Brain microvascular endothelial cell (primary cell): ENCODE measurements around the gene LRRIQ1.
"Not testable (repeated sequence)": the region's sequence is repeated elsewhere in the genome, so short reads cannot be mapped to it uniquely, and the experiment has no call there.

Experiments used
- DNase-seq: peaks from one replicate; pipeline ENCODE4 v3.0.0-alpha.2; 2020
- H3K27ac ChIP-seq: fragments of 250-450 bp; sonication (Bioruptor Pico); 2 replicates; pipeline ENCODE4 v1.5.1; 2020; ENCODE audit warnings: mild to moderate bottlenecking, moderate library complexity
- H3K27me3 ChIP-seq: fragments of 250-450 bp; sonication (Bioruptor Pico); replicated peaks from 2 replicates; pipeline ENCODE4 v1.5.1; 2020; ENCODE audit warnings: mild to moderate bottlenecking
- H3K36me3 ChIP-seq: fragments of 250-450 bp; sonication (Bioruptor Pico); replicated peaks from 2 replicates; pipeline ENCODE4 v1.5.1; 2020; ENCODE audit warnings: mild to moderate bottlenecking
- H3K4me3 ChIP-seq: 2 replicates; pipeline ENCODE4 v1.5.1; 2011; ENCODE audit warnings: low read depth, mild to moderate bottlenecking, control low read depth, low read length, moderate library complexity
- CTCF ChIP-seq: IDR thresholded peaks from 2 replicates; pipeline ENCODE4 v1.5.1; 2011; ENCODE audit warnings: low read depth, mild to moderate bottlenecking, moderate library complexity, low read length, control low read depth, inconsistent platforms; ENCODE audit errors: missing control alignments
- in situ Hi-C: cut with HindIII; loops from 2 replicates; pipeline ENCODE4 v1.10.0; 2017; ENCODE audit warnings: low sequenced_read_pairs, low pct_ligation_motif_present

The LRRIQ1 gene

GRCh38 chr12:85179680-85180270, 143.6 kb downstream of the LRRIQ1 start:
- peak overlapping the region; percentile 15 for H3K27ac ChIP-seq
- no peaks in the 10 kb centered on the region for H3K36me3 ChIP-seq
- DNase-seq, result peak; percentile 12
- TF ChIP-seq CTCF, result no peak
- H3K4me3 ChIP-seq, result no peak overlapping the region
- H3K27me3 ChIP-seq, result no peaks in the 10 kb centered on the region
- in situ Hi-C loops, result no loop called here

- TF ChIP-seq CTCF, result no peak
- Histone ChIP-seq H3K36me3 (no peaks in the 10 kb centered on the region), H3K27ac (no peak overlapping the region), H3K4me3 (no peak overlapping the region), H3K27me3 (no peaks in the 10 kb centered on the region)
- in situ Hi-C loops, result no loop called here
- peak; percentile 22 for DNase-seq
These were observed 146.5 kb downstream of the LRRIQ1 start for GRCh38 chr12:85182699-85183098.

- H3K4me3 ChIP-seq, result no peak overlapping the region
- in situ Hi-C loops, result no loop called here
- no peaks in the 10 kb centered on the region for H3K36me3 ChIP-seq
- no peaks in the 10 kb centered on the region for H3K27me3 ChIP-seq
- no peak for TF ChIP-seq CTCF
- no peak overlapping the region for H3K27ac ChIP-seq
- no peak for DNase-seq
These were observed 147.7 kb downstream of the LRRIQ1 start for GRCh38 chr12:85183855-85184254.

- no peak overlapping the region for H3K4me3 ChIP-seq
- TF ChIP-seq CTCF, result no peak
- no peaks in the 10 kb centered on the region for H3K36me3 ChIP-seq
- no peak for DNase-seq
- in situ Hi-C loops, result no loop called here
- H3K27ac ChIP-seq, result no peak overlapping the region
- H3K27me3 ChIP-seq, result no peaks in the 10 kb centered on the region
These were observed 150.1 kb downstream of the LRRIQ1 start for GRCh38 chr12:85186236-85186635.

- TF ChIP-seq CTCF, result no peak
- H3K4me3 ChIP-seq, result no peak overlapping the region
- H3K36me3 ChIP-seq, result no peaks in the 10 kb centered on the region
- no peak for DNase-seq
- H3K27ac ChIP-seq, result no peak overlapping the region
- no peaks in the 10 kb centered on the region for H3K27me3 ChIP-seq
- in situ Hi-C loops, result no loop called here
These were observed 152.5 kb downstream of the LRRIQ1 start for GRCh38 chr12:85188619-85189018.

- no peak overlapping the region for H3K27ac ChIP-seq
- no peak overlapping the region for H3K4me3 ChIP-seq
- no peak for TF ChIP-seq CTCF
- in situ Hi-C loops, result no loop called here
- no peaks in the 10 kb centered on the region for H3K27me3 ChIP-seq
- no peak for DNase-seq
- H3K36me3 ChIP-seq, result no peaks in the 10 kb centered on the region
These were observed 154.6 kb downstream of the LRRIQ1 start for GRCh38 chr12:85190728-85191127.

GRCh38 chr12:85203809-85204208, 167.7 kb downstream of the LRRIQ1 start:
- H3K27me3 ChIP-seq, H3K27ac ChIP-seq, in situ Hi-C loops, DNase-seq, H3K4me3 ChIP-seq, H3K36me3 ChIP-seq: not testable (repeated sequence)
